SK-N-MC (cell line): ENCODE results near the gene PI4K2A.

Experiments
- EZH2 ChIP-seq: fragments of 200-600 bp; sonication (generic); IDR thresholded peaks from one replicate; pipeline ENCODE4 v1.6.1; 2017; ENCODE audit warnings: antibody characterized with exemption
- FOXP2 ChIP-seq: optimal IDR thresholded peaks from 2 replicates; pipeline ENCODE3; 2011; ENCODE audit warnings: mild to moderate bottlenecking, moderate library complexity; ENCODE audit not compliant: insufficient read depth; ENCODE audit errors: extremely low read length, control extremely low read depth
- POLR2AphosphoS5 ChIP-seq: IDR thresholded peaks from 2 replicates; pipeline ENCODE4 v1.6.1; 2012; ENCODE audit warnings: mild to moderate bottlenecking, low read depth, low read length, borderline replicate concordance

GRCh38 chr10:97724341-97724941, 84.0 kb downstream of the PI4K2A start:
- TF ChIP-seq EZH2 = no peak
- no peak for TF ChIP-seq POLR2AphosphoS5
- TF ChIP-seq FOXP2 = no peak
